Endothelial cell (in vitro differentiated cells): ENCODE data around the gene GALK2. TPM values are rescaled to one million over a fixed set of nuclear protein-coding genes. Genes with fewer than 3 reads are reported as not detected.

Source experiments
- DNase-seq: peaks from one replicate; pipeline ENCODE4 v3.0.0; 2021; ENCODE audit warnings: low spot score
- H3K27ac Mint-ChIP-seq: one replicate; pipeline ENCODE4 v1.8.0; 2021; ENCODE audit warnings: mixed read lengths, inconsistent platforms; ENCODE audit not compliant: unreplicated experiment
- H3K27me3 Mint-ChIP-seq: one replicate; pipeline ENCODE4 v1.8.0; 2021; ENCODE audit warnings: mild to moderate bottlenecking, moderate library complexity, mixed read lengths, inconsistent platforms; ENCODE audit not compliant: unreplicated experiment
- H3K36me3 Mint-ChIP-seq: one replicate; pipeline ENCODE4 v1.8.0; 2021; ENCODE audit warnings: mild to moderate bottlenecking, low read depth, mixed read lengths, inconsistent platforms; ENCODE audit not compliant: unreplicated experiment
- H3K4me1 Mint-ChIP-seq: one replicate; pipeline ENCODE4 v1.8.0; 2021; ENCODE audit warnings: mild to moderate bottlenecking, mixed read lengths, inconsistent platforms; ENCODE audit not compliant: unreplicated experiment
- H3K4me3 Mint-ChIP-seq: one replicate; pipeline ENCODE4 v1.8.0; 2021; ENCODE audit warnings: mild to moderate bottlenecking, mixed read lengths, inconsistent platforms; ENCODE audit not compliant: unreplicated experiment
- H3K9me3 Mint-ChIP-seq: one replicate; pipeline ENCODE4 v1.8.0; 2021; ENCODE audit warnings: mixed read lengths, inconsistent platforms; ENCODE audit not compliant: unreplicated experiment
- microRNA-seq: library from miRNA; unstranded; fragments of <30 nt; microRNA quantifications from one replicate; pipeline ENCODE4, GENCODE V29; 2020; ENCODE audit not compliant: unreplicated experiment
- total RNA-seq: library from RNA; stranded (reverse); fragmentation: NEBNext Ultra II Directional; extraction: Animal tissue kit (Norgen Biotek cat#: 25700); gene quantifications from one replicate; pipeline ENCODE4 v1.2.1, GENCODE V29; 2021; ENCODE audit not compliant: unreplicated experiment
- TF ChIP-seq, protein P1 (sequence below): fragments of 200-600 bp; sonication (generic); IDR thresholded peaks from one replicate; pipeline ENCODE4 v1.5.0; 2021; ENCODE audit warnings: antibody characterized with exemption; ENCODE audit not compliant: unreplicated experiment

The GALK2 gene
- total RNA-seq, 1 donor from 2014 or later: 25.7 TPM

DNA sequence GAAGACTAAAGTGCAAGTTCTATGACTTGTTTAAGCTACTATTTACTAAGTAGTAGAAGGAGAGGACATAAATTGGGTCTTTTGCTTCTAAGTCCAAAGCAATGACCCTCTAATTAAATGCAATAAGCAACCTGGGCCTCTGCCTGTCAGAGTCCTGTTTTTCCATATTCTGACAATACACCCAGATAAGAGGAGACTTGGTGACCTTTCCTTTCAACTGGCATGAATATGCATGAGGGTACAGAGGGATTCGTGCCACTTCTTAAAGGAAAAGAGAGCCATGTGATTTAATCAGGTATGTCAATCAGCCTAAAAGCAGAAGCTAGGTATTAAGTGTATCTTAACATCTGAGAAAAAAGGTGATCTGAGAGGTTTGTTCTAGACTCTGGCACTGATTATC is 202.3 kb downstream of the GALK2 start:
- H3K4me1 Mint-ChIP-seq: no peaks in the 10 kb centered on the region
- H3K27me3 Mint-ChIP-seq: no peaks in the 10 kb centered on the region
- H3K4me3 Mint-ChIP-seq: no peak overlapping the region
- TF ChIP-seq, protein P1, sequence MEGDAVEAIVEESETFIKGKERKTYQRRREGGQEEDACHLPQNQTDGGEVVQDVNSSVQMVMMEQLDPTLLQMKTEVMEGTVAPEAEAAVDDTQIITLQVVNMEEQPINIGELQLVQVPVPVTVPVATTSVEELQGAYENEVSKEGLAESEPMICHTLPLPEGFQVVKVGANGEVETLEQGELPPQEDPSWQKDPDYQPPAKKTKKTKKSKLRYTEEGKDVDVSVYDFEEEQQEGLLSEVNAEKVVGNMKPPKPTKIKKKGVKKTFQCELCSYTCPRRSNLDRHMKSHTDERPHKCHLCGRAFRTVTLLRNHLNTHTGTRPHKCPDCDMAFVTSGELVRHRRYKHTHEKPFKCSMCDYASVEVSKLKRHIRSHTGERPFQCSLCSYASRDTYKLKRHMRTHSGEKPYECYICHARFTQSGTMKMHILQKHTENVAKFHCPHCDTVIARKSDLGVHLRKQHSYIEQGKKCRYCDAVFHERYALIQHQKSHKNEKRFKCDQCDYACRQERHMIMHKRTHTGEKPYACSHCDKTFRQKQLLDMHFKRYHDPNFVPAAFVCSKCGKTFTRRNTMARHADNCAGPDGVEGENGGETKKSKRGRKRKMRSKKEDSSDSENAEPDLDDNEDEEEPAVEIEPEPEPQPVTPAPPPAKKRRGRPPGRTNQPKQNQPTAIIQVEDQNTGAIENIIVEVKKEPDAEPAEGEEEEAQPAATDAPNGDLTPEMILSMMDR: no peak
- H3K36me3 Mint-ChIP-seq: no peaks in the 10 kb centered on the region
- no peak for DNase-seq
- H3K27ac Mint-ChIP-seq: no peak overlapping the region
- H3K9me3 Mint-ChIP-seq: no peaks in the 10 kb centered on the region

DNA sequence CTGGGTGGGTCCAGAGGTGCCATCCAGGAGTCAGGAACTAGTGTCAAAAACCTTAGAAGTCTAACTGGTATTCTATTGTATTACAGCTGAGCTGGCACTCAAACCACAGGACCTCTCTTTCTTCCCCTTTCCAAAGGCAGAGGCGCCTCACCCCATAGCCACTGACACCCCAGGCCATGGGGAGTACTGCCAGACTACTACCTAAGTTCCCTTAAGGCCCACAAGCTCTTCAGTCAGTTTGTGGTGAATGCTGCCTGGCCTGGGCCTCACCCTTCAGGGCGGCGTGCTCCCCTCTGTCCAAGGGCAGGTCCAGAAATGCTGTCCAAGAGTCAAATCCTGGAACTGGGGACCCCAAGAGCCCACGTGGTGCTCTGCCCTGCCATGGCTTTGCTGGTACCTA is 209.9 kb downstream of the GALK2 start:
- DNase-seq: no peak
- TF ChIP-seq, protein P1: no peak

DNA sequence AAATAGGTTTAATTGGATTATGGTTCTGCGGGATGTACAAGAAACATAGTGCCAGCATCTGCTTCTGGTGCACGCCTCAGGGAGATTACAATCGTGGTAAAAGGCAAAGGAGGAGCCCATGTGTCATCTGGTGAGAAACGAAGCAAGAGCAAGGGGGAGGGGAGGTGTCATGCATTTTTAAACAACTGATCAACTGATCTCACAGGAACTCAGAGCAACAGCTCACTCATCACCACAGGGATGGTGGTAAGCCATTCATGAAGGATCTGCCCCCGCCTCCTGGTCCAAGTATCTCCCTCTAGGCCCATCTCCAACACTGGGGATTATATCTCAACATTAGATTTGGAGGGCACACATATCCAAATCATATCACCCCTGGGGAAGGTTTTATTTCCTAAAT is 210.9 kb downstream of the GALK2 start:
- H3K4me1 Mint-ChIP-seq: no peaks in the 10 kb centered on the region
- H3K27me3 Mint-ChIP-seq: peaks cover 3% of the 10 kb centered on the region
- H3K36me3 Mint-ChIP-seq: no peaks in the 10 kb centered on the region
- DNase-seq: no peak
- no peaks in the 10 kb centered on the region for H3K9me3 Mint-ChIP-seq
- no peak overlapping the region for H3K4me3 Mint-ChIP-seq
- TF ChIP-seq, protein P1: no peak
- H3K27ac Mint-ChIP-seq: no peak overlapping the region

More for the DNA sequence above, 209.9 kb downstream of the GALK2 start:
- no peaks in the 10 kb centered on the region for H3K9me3 Mint-ChIP-seq
- H3K27ac Mint-ChIP-seq: no peak overlapping the region
- no peaks in the 10 kb centered on the region for H3K36me3 Mint-ChIP-seq
- H3K4me1 Mint-ChIP-seq: no peaks in the 10 kb centered on the region
- H3K27me3 Mint-ChIP-seq: peaks cover 3% of the 10 kb centered on the region
- no peak overlapping the region for H3K4me3 Mint-ChIP-seq

Small RNAs within 50 kb of the gene (microRNA-seq; reads per million reads assigned to microRNA genes)
- gene MIR4716: not detected

Other genes with a start within 250 kb of the GALK2 start
- 6.8 TPM for gene SHC4, start 206.3 kb upstream of the GALK2 start, total RNA-seq
- gene SECISBP2L, start 123.8 kb upstream of the GALK2 start, total RNA-seq: 44.3 TPM
- gene COPS2, start 14.6 kb upstream of the GALK2 start, total RNA-seq: 71.8 TPM